ENCODE data around the gene DMKN.

DMKN gene

GRCh38 chr19:35533201-35533821 is 19.9 kb upstream of the DMKN start, which contains the start of gene GAPDHS:
Gene GAPDHS (plus strand): TSS chr19:35533456. CDS start chr19:35533528, 72 bp downstream.
- Mint-ChIP-seq H3K27ac (no peak within 1 kb of the TSS), H3K4me3 (no peak within 1 kb of the TSS), H3K27me3 (ENCODE audit: low read depth, poor library complexity) (peaks cover 31% of the 10 kb centered on the region), H3K36me3 (ENCODE audit: low read depth) (peaks cover 5% of the 10 kb centered on the region), H3K4me1 (peaks cover 17% of the 10 kb centered on the region), H3K9me3 (no peaks in the 10 kb centered on the region)
- DNase-seq = no peak
- TF ChIP-seq CTCF (IDR thresholded peaks at IDR 0.05) = no peak

- peaks cover 8% of the 10 kb centered on the region for H3K4me1 Mint-ChIP-seq
- peaks cover 5% of the 10 kb centered on the region for H3K36me3 Mint-ChIP-seq (ENCODE audit: low read depth)
- DNase-seq = no peak
- H3K27me3 Mint-ChIP-seq (ENCODE audit: low read depth, poor library complexity) = peaks cover 35% of the 10 kb centered on the region
- TF ChIP-seq CTCF (IDR thresholded peaks at IDR 0.05) = no peak
- H3K9me3 Mint-ChIP-seq = no peaks in the 10 kb centered on the region
- H3K27ac Mint-ChIP-seq = no peak overlapping the region
- H3K4me3 Mint-ChIP-seq = no peak overlapping the region
Observed at GRCh38 chr19:35531291-35531690, 17.8 kb upstream of the DMKN start.

- no peak for TF ChIP-seq CTCF (IDR thresholded peaks at IDR 0.05)
- H3K4me1 Mint-ChIP-seq = peaks cover 12% of the 10 kb centered on the region
Observed at GRCh38 chr19:35529241-35530218, 16.1 kb upstream of the DMKN start.

GRCh38 chr19:35528218-35529038 is 15.0 kb upstream of the DMKN start, which contains the start of gene SBSN:
Gene SBSN (minus strand): TSS chr19:35528311. CDS start chr19:35528281, 30 bp downstream.
- Mint-ChIP-seq H3K4me3 (no peak within 1 kb of the TSS), H3K36me3 (ENCODE audit: low read depth) (peaks cover 5% of the 10 kb centered on the region), H3K27ac (no peak within 1 kb of the TSS), H3K27me3 (ENCODE audit: low read depth, poor library complexity) (peaks cover 31% of the 10 kb centered on the region), H3K9me3 (no peaks in the 10 kb centered on the region), H3K4me1 (peaks cover 17% of the 10 kb centered on the region)
- TF ChIP-seq CTCF (IDR thresholded peaks at IDR 0.05) = no peak
- no peak for DNase-seq

More at GRCh38 chr19:35529241-35530218, 16.1 kb upstream of the DMKN start:
- no peak for DNase-seq
- H3K9me3 Mint-ChIP-seq = no peaks in the 10 kb centered on the region
- H3K4me3 Mint-ChIP-seq = no peak overlapping the region
- no peak overlapping the region for H3K27ac Mint-ChIP-seq
- H3K36me3 Mint-ChIP-seq (ENCODE audit: low read depth) = peaks cover 5% of the 10 kb centered on the region
- H3K27me3 Mint-ChIP-seq (ENCODE audit: low read depth, poor library complexity) = peaks cover 31% of the 10 kb centered on the region

- H3K4me3 Mint-ChIP-seq = no peak overlapping the region
- H3K27me3 Mint-ChIP-seq (ENCODE audit: low read depth, poor library complexity) = peaks cover 25% of the 10 kb centered on the region
- H3K36me3 Mint-ChIP-seq (ENCODE audit: low read depth) = no peaks in the 10 kb centered on the region
Observed at GRCh38 chr19:35525873-35526272, 12.4 kb upstream of the DMKN start.

More at GRCh38 chr19:35525873-35526272, 12.4 kb upstream of the DMKN start:
- no peaks in the 10 kb centered on the region for H3K9me3 Mint-ChIP-seq
- no peak overlapping the region for H3K27ac Mint-ChIP-seq
- no peak for DNase-seq
- peaks cover 17% of the 10 kb centered on the region for H3K4me1 Mint-ChIP-seq
- no peak for TF ChIP-seq CTCF (IDR thresholded peaks at IDR 0.05)
